ENCODE data around the gene ALG12. TPM values are rescaled to one million over a fixed set of nuclear protein-coding genes. Genes with fewer than 3 reads are reported as not detected.

Gene ALG12
- total and polyA plus RNA-seq, 2 of the 13 experiments (the other 11 are each of a cell fraction or from before 2014, with no cell fraction given) = 7.8 to 15.8 TPM

DNA sequence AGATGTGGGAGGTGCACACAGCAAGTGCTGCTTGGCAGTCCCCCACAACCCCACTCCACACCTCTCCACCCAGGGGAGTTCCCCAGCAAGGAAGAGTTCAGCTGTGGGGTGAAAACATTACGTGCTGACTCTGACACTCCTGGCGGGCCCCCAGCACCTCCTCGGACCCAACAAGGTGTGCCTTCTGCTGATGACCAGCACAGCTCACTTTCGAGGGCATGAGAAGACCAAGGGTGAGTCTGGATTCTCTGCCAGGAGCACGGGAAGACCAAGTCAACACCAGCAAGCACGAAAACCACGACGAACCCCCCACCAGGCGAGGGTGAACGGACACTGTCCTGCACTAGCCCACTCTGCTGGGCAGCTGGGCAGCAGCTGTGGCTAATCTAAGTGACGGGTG, 1.4 kb downstream of the ALG12 start:
- ChIA-PET CTCF (ENCODE audit: low intra/inter-chr PET ratio, low total read pairs) (no interaction called here), POLR2A (interaction anchor here (2.1 kb wide), 1 partner anchor 35 kb away, joined by 4 read pairs; no protein-coding TSS in a partner anchor)
- intact Hi-C loops (cut with micrococcal nuclease; ENCODE audit: unreplicated experiment) (no loop called here), in situ Hi-C loops (cut with HindIII; ENCODE audit: extremely low pct_ligation_motif_present, low pct_unique_long_range_greater_than_20kb) (no loop called here)
- peak overlapping the region in 1 of 3 experiments; percentile 82; a peak in 2 of 6 replicates for H3K4me3 ChIP-seq (replicated peaks in 1 of 3; ENCODE audit: insufficient read depth in 1 of 3, low read depth in 2 of 3, low read length in 3 of 3)
- WGBS (ENCODE audit: low lambda C conversion rate) = 96% methylated on average over 8 of the region's 11 CpGs
- no peak overlapping the region; the same call in 1 of the 2 replicates for H3K9ac ChIP-seq (ENCODE audit: insufficient read depth, low read depth, low read length)
- H2AFZ ChIP-seq (ENCODE audit: low read length) = no peak overlapping the region
- FAIRE-seq (no peak), DNase-seq (ENCODE audit: low spot score) (no peak), ATAC-seq (no peak)
- H3K79me2 ChIP-seq (ENCODE audit: insufficient read depth, low read length) = peaks cover 10% of the 10 kb centered on the region
- BruUV-seq (replicated peaks) = TSS peak; percentile 60
- peaks cover 26% of the 10 kb centered on the region for H3K4me1 ChIP-seq (ENCODE audit: insufficient read depth, low read length)
- no peaks in the 10 kb centered on the region for H3K9me3 ChIP-seq (ENCODE audit: low read length)
- TF ChIP-seq HMG20B (CRISPR knock-in tag; conservative IDR thresholded peaks at IDR 0.05) (no peak), HNRNPLL (IDR thresholded peaks at IDR 0.05; ENCODE audit: low read depth, low read length, poor library complexity, severe bottlenecking) (peak; percentile 20), ZFP41 (CRISPR knock-in tag; IDR thresholded peaks at IDR 0.05; ENCODE audit: borderline replicate concordance) (no peak), FOXO1 (CRISPR knock-in tag; IDR thresholded peaks at IDR 0.05) (no peak), ZNF616 (CRISPR knock-in tag; IDR thresholded peaks at IDR 0.05; ENCODE audit: low read depth) (no peak)
- H3K36me3 ChIP-seq (replicated peaks in 1 of 2; ENCODE audit: control insufficient read depth in 1 of 2, insufficient read depth in 2 of 2, low read length in 2 of 2) = peaks cover 4 to 25% of the 10 kb centered on the region in 2 experiments; a peak in 4 of 5 replicates
- H4K20me1 ChIP-seq (ENCODE audit: insufficient read depth, low read length) = no peaks in the 10 kb centered on the region
- no peaks in the 10 kb centered on the region for H3K27me3 ChIP-seq (ENCODE audit: control insufficient read depth in 1 of 2, insufficient read depth in 2 of 2, low read length in 2 of 2)
- peak overlapping the region; percentile 70 for H3K4me2 ChIP-seq (ENCODE audit: low read depth, low read length)
- no peak overlapping the region for H3K27ac ChIP-seq (ENCODE audit: extremely low read length, insufficient read depth, low read length)

- POLR2A ChIA-PET = no interaction called here
- over 99% methylated on average over 10 of the region's 12 CpGs for WGBS (ENCODE audit: low lambda C conversion rate)
- ATAC-seq = no peak
- Histone ChIP-seq H3K36me3 (replicated peaks in 1 of 2; ENCODE audit: control insufficient read depth in 1 of 2, insufficient read depth in 2 of 2, low read length in 2 of 2) (peaks cover 4 to 28% of the 10 kb centered on the region in 2 experiments; a peak in 4 of 5 replicates), H3K4me3 (replicated peaks in 1 of 3; ENCODE audit: insufficient read depth in 1 of 3, low read depth in 2 of 3, low read length in 3 of 3) (no peak overlapping the region), H3K4me1 (ENCODE audit: insufficient read depth, low read length) (peaks cover 31% of the 10 kb centered on the region), H3K4me2 (ENCODE audit: low read depth, low read length) (no peak overlapping the region), H3K9me3 (ENCODE audit: low read length) (no peaks in the 10 kb centered on the region), H3K27ac (ENCODE audit: extremely low read length, insufficient read depth, low read length) (no peak overlapping the region), H3K79me2 (ENCODE audit: insufficient read depth, low read length) (peaks cover 10% of the 10 kb centered on the region), H4K20me1 (ENCODE audit: insufficient read depth, low read length) (no peaks in the 10 kb centered on the region), H3K9ac (ENCODE audit: insufficient read depth, low read depth, low read length) (no peak overlapping the region), H3K27me3 (ENCODE audit: control insufficient read depth in 1 of 2, insufficient read depth in 2 of 2, low read length in 2 of 2) (no peaks in the 10 kb centered on the region), H2AFZ (ENCODE audit: low read length) (no peak overlapping the region)
- CTCF ChIA-PET (ENCODE audit: low intra/inter-chr PET ratio, low total read pairs) = no interaction called here
- DNase-seq (ENCODE audit: low spot score) = no peak
- in situ Hi-C loops (cut with HindIII; ENCODE audit: extremely low pct_ligation_motif_present, low pct_unique_long_range_greater_than_20kb) = no loop called here
- no peak for FAIRE-seq
- intact Hi-C loops (cut with micrococcal nuclease; ENCODE audit: unreplicated experiment) = no loop called here
- no TSS peak for BruUV-seq (replicated peaks)
- TF ChIP-seq PCBP1 (IDR thresholded peaks at IDR 0.05; ENCODE audit: borderline replicate concordance, low read depth, low read length) (no peak), ZNF224 (CRISPR knock-in tag; IDR thresholded peaks at IDR 0.05) (no peak), ZBTB38 (CRISPR knock-in tag; IDR thresholded peaks at IDR 0.05) (0 out of 2 replicates have a peak, but pooled peaks have one; percentile 30), ZNF574 (CRISPR knock-in tag; IDR thresholded peaks at IDR 0.05) (no peak), ZNF124 (CRISPR knock-in tag; IDR thresholded peaks at IDR 0.05) (no peak), MAFK (conservative IDR thresholded peaks at IDR 0.05 in 1 of 2, IDR thresholded peaks at IDR 0.05 in 1 of 2; ENCODE audit: low read length in 2 of 2) (peak; percentile 41 to 49; a peak in 3 of 4 replicates), DMAP1 (CRISPR knock-in tag; IDR thresholded peaks at IDR 0.05) (no peak)
- TF ChIP-seq, protein P1, sequence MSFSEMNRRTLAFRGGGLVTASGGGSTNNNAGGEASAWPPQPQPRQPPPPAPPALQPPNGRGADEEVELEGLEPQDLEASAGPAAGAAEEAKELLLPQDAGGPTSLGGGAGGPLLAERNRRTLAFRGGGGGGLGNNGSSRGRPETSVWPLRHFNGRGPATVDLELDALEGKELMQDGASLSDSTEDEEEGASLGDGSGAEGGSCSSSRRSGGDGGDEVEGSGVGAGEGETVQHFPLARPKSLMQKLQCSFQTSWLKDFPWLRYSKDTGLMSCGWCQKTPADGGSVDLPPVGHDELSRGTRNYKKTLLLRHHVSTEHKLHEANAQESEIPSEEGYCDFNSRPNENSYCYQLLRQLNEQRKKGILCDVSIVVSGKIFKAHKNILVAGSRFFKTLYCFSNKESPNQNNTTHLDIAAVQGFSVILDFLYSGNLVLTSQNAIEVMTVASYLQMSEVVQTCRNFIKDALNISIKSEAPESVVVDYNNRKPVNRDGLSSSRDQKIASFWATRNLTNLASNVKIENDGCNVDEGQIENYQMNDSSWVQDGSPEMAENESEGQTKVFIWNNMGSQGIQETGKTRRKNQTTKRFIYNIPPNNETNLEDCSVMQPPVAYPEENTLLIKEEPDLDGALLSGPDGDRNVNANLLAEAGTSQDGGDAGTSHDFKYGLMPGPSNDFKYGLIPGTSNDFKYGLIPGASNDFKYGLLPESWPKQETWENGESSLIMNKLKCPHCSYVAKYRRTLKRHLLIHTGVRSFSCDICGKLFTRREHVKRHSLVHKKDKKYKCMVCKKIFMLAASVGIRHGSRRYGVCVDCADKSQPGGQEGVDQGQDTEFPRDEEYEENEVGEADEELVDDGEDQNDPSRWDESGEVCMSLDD (CRISPR knock-in tag; IDR thresholded peaks at IDR 0.05; ENCODE audit: borderline replicate concordance) = no peak
Observed at GRCh38 chr22:49915610-49916009, 2.6 kb downstream of the ALG12 start.
